PC-3 (cell line): ENCODE data around the gene IGFALS. TPM values are rescaled to one million over a fixed set of nuclear protein-coding genes. Genes with fewer than 3 reads are reported as not detected.

ENCODE experiments used
- ATAC-seq: fragments of 200-7000 bp; cut with Tn5 transposase; 2 replicates; pipeline ENCODE4 v1.9.1; 2020; ENCODE audit warnings: mild to moderate bottlenecking, moderate library complexity
- BruUV-seq: library from RNA; stranded (reverse); fragments of 400-500 nt; replicated peaks from 2 replicates; lab custom pipeline; 2021; lab: Mats Ljungman, UMichigan
- CTCF ChIA-PET: fragments of 300-600 bp; sonication (Branson Sonifier 250); formaldehyde crosslinking; loops from one replicate; lab custom pipeline; 2022; ENCODE audit warnings: antibody characterized with exemption; lab: Charles Lee
- POLR2A ChIA-PET: fragments of 300-600 bp; sonication (Branson Sonifier 250); formaldehyde crosslinking; loops from one replicate; lab custom pipeline; 2022; ENCODE audit warnings: antibody characterized with exemption; ENCODE audit not compliant: unreplicated experiment; lab: Charles Lee
- DNase-seq: peaks from one replicate; pipeline ENCODE4 v3.0.0-alpha.2; 2015
- H2AFZ ChIP-seq: fragments of 300-600 bp; sonication (generic); 2 replicates; pipeline ENCODE4 v1.6.0; 2016; ENCODE audit warnings: antibody characterized with exemption, low read length
- H3F3A ChIP-seq: fragments of 300-600 bp; sonication (generic); one replicate; pipeline ENCODE4 v1.6.0; 2017; ENCODE audit warnings: antibody characterized with exemption, low read length, control low read depth, mild to moderate bottlenecking; ENCODE audit not compliant: unreplicated experiment
- H3K27ac ChIP-seq: fragments of 300-600 bp; sonication (generic); 2 replicates; pipeline ENCODE4 v1.5.1; 2016; ENCODE audit warnings: mild to moderate bottlenecking, low read length
- H3K27me3 ChIP-seq: fragments of 300-600 bp; sonication (generic); 2 replicates; pipeline ENCODE4 v1.6.1; 2016; ENCODE audit warnings: low read length, mixed read lengths
- H3K36me3 ChIP-seq: fragments of 300-600 bp; sonication (generic); 2 replicates; pipeline ENCODE4 v1.6.1; 2016; ENCODE audit warnings: low read depth, mixed run types, low read length, mixed read lengths
- H3K4me1 ChIP-seq: fragments of 300-600 bp; sonication (generic); 2 replicates; pipeline ENCODE4 v1.5.1; 2016; ENCODE audit warnings: low read length; ENCODE audit not compliant: insufficient read depth
- H3K4me2 ChIP-seq: fragments of 300-600 bp; sonication (generic); 2 replicates; pipeline ENCODE4 v1.6.0; 2016; ENCODE audit warnings: low read length
- H3K4me3 ChIP-seq: fragments of 300-600 bp; sonication (generic); 2 replicates; pipeline ENCODE4 v1.5.1; 2016; ENCODE audit warnings: mild to moderate bottlenecking, low read length, mixed read lengths
- H3K79me2 ChIP-seq: fragments of 300-600 bp; sonication (generic); 2 replicates; pipeline ENCODE4 v1.6.1; 2017; ENCODE audit warnings: low read length, mixed read lengths
- H3K9ac ChIP-seq: fragments of 300-600 bp; sonication (generic); 2 replicates; pipeline ENCODE4 v1.6.0; 2016; ENCODE audit warnings: mild to moderate bottlenecking, low read length
- H3K9me2 ChIP-seq: fragments of 300-600 bp; sonication (generic); replicated peaks from 2 replicates; pipeline ENCODE4 v1.6.1; 2016; ENCODE audit warnings: mixed run types, low read length, mixed read lengths
- H3K9me3 ChIP-seq: fragments of 300-600 bp; sonication (generic); 2 replicates; pipeline ENCODE4 v1.6.1; 2016; ENCODE audit warnings: low read length, mixed read lengths
- H4K20me1 ChIP-seq: fragments of 300-600 bp; sonication (generic); 2 replicates; pipeline ENCODE4 v1.6.1; 2016; ENCODE audit warnings: low read length, mixed read lengths
- EZH2 ChIP-seq: fragments of 300-600 bp; sonication (generic); IDR thresholded peaks from one replicate; pipeline ENCODE4 v1.6.1; 2017; ENCODE audit warnings: antibody characterized with exemption, mild to moderate bottlenecking, low read length; ENCODE audit not compliant: unreplicated experiment
- EZH2phosphoT487 ChIP-seq: fragments of 300-600 bp; sonication (generic); IDR thresholded peaks from 2 replicates; pipeline ENCODE4 v1.6.1; 2018; ENCODE audit warnings: mild to moderate bottlenecking, antibody characterized with exemption, low read length, borderline replicate concordance
- intact Hi-C: fragments of 100-400 bp; cut with micrococcal nuclease; formaldehyde crosslinking; loops from 2 replicates; pipeline ENCODE4 v1.9.0; 2023
- total RNA-seq: library from RNA; depleted of rRNA; stranded (reverse); fragments of >200 nt; gene quantifications from 2 replicates; pipeline ENCODE4 v1.2.3, GENCODE V29; 2014
- TF ChIP-seq, protein P1 (sequence below): fragments of 300-600 bp; sonication (generic); conservative IDR thresholded peaks from 2 replicates; pipeline ENCODE4 v1.5.1; 2017; ENCODE audit warnings: antibody characterized with exemption, low read depth, mild to moderate bottlenecking, low read length

The IGFALS gene
- total RNA-seq, 1 experiment from 2014 or later, result not detected

DNA sequence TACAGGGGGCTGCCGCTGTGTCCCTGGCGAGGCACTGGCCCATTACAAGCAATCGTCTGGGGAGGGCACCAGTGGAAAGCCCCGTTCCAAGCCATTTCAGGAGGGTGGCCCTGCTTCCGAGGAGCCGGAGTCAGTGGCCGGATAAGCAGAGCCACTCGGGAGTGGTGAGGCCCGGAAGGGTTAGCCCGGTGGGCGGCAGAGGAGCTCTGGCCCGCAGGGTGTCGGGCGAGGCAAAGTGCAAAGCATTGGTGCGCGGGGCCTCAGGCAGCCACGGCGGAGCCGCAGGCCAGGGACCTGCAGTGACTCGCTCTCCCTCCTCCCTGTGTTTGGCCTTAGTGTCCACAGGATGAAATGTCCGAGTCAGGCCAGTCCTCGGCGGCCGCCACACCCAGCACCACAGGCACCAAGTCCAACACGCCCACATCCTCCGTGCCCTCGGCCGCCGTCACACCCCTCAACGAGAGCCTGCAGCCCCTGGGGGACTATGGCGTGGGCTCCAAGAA is 46.8 kb downstream of the IGFALS start:
- no peaks in the 10 kb centered on the region for H3K79me2 ChIP-seq
- H3K27ac ChIP-seq, result no peak overlapping the region
- ChIA-PET POLR2A (no interaction called here), CTCF (no interaction called here)
- no peak overlapping the region for H3K4me2 ChIP-seq
- BruUV-seq, result no TSS peak
- no peak overlapping the region for H2AFZ ChIP-seq
- no peaks in the 10 kb centered on the region for H4K20me1 ChIP-seq
- H3K36me3 ChIP-seq, result no peaks in the 10 kb centered on the region
- H3K9me2 ChIP-seq, result no peaks in the 10 kb centered on the region
- intact Hi-C loops, result no loop called here
- no peaks in the 10 kb centered on the region for H3K27me3 ChIP-seq
- TF ChIP-seq EZH2phosphoT487, result no peak
- TF ChIP-seq, protein P1, sequence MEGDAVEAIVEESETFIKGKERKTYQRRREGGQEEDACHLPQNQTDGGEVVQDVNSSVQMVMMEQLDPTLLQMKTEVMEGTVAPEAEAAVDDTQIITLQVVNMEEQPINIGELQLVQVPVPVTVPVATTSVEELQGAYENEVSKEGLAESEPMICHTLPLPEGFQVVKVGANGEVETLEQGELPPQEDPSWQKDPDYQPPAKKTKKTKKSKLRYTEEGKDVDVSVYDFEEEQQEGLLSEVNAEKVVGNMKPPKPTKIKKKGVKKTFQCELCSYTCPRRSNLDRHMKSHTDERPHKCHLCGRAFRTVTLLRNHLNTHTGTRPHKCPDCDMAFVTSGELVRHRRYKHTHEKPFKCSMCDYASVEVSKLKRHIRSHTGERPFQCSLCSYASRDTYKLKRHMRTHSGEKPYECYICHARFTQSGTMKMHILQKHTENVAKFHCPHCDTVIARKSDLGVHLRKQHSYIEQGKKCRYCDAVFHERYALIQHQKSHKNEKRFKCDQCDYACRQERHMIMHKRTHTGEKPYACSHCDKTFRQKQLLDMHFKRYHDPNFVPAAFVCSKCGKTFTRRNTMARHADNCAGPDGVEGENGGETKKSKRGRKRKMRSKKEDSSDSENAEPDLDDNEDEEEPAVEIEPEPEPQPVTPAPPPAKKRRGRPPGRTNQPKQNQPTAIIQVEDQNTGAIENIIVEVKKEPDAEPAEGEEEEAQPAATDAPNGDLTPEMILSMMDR, result no peak
- TF ChIP-seq EZH2, result no peak
- no peak overlapping the region for H3K4me3 ChIP-seq
- H3K9ac ChIP-seq, result no peak overlapping the region
- no peak for DNase-seq
- H3K9me3 ChIP-seq, result no peaks in the 10 kb centered on the region
- no peaks in the 10 kb centered on the region for H3F3A ChIP-seq
- H3K4me1 ChIP-seq, result no peaks in the 10 kb centered on the region
- no peak for ATAC-seq

DNA sequence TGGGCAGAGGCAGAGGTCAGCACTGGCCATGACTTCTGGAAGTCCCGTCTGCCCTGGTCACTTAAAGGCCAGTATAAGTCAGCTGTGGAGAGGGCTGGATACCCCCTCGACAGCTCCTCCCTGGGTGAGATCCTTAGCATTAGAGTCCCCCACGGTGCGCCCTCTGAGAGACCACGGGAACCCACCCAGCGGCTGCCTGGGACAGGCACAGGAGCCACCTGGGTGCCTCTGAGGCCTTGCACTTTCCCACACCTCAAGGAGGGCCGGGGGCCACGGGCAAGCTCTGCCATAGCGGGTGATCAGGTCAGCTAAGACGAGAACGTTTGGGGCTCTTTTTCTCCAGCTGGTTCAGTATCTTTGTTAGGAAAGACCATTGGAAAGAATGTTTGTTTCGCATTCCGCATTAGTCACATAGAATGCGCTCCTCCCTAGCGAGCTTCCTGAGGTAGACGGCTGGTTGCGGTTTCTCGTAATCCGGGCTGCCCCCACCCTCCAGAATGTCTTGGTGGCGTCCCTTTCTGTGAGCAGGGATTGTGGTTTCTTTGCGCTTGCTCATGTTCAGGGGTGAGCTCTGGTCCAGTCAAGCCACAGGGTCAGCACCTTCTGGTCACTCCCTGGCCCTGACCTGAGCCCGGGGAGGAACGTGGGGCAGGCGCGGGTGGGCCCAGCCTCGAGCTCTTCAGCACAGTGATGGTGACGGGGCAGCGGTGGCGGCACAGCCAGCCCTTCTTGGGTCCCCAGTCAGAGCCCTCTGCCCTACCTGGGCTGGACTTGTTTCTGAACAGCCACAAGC is 47.4 kb downstream of the IGFALS start:
- BruUV-seq, result TSS peak; percentile 20
- peak; percentile 4 for DNase-seq
- intact Hi-C loops, result no loop called here
- Histone ChIP-seq H3K4me3 (no peak overlapping the region), H3K4me2 (no peak overlapping the region), H4K20me1 (no peaks in the 10 kb centered on the region), H3F3A (no peaks in the 10 kb centered on the region), H3K9ac (no peak overlapping the region), H2AFZ (no peak overlapping the region), H3K36me3 (no peaks in the 10 kb centered on the region), H3K27ac (0 out of 2 replicates have a peak overlapping the region, but pooled peaks have one; percentile 5), H3K4me1 (no peaks in the 10 kb centered on the region), H3K9me2 (no peaks in the 10 kb centered on the region), H3K27me3 (no peaks in the 10 kb centered on the region), H3K9me3 (no peaks in the 10 kb centered on the region), H3K79me2 (no peaks in the 10 kb centered on the region)
- ATAC-seq, result no peak
- no peak for TF ChIP-seq EZH2
- TF ChIP-seq, protein P1, result no peak
- TF ChIP-seq EZH2phosphoT487, result no peak
- ChIA-PET CTCF (no interaction called here), POLR2A (interaction anchor here (0.7 kb wide), 1 partner anchor 25 kb away, joined by 3 read pairs; no protein-coding TSS in a partner anchor)
